ENCODE data around the gene AKR7A3.

DNA sequence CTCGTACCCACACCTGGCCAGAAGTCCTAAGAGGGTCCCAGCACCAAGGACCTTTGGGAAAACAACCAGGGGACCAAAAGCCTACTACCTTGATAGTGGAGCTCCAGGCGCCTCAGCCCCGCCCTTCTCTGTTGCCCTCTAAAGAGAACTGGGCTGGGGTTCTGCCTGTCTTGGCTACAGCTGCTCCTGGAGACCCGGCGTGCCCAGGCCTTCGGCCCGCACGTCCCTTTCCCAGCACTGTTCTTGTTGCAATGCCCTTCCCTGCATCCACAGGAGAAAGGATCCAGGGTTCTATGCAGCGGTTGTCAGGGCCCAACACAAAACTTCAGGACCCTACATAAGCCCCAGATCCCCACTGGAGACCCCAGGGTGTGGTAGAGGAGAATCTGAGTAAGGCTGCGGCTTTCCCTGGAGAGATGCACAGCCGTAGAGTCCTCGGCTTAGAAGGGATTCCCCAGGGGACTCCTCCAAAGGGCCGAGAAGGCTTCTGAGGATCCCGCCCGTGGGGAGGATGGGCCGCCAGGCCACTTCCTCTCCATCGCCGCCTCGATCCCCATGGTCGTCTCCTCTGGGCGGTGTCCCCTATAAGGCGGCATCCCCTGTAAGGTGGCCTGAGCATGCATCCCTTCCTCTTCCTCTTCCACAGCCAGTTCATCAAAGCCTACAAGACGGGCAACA, 35.6 kb upstream of the AKR7A3 start:
- TF ChIP-seq, protein P1, sequence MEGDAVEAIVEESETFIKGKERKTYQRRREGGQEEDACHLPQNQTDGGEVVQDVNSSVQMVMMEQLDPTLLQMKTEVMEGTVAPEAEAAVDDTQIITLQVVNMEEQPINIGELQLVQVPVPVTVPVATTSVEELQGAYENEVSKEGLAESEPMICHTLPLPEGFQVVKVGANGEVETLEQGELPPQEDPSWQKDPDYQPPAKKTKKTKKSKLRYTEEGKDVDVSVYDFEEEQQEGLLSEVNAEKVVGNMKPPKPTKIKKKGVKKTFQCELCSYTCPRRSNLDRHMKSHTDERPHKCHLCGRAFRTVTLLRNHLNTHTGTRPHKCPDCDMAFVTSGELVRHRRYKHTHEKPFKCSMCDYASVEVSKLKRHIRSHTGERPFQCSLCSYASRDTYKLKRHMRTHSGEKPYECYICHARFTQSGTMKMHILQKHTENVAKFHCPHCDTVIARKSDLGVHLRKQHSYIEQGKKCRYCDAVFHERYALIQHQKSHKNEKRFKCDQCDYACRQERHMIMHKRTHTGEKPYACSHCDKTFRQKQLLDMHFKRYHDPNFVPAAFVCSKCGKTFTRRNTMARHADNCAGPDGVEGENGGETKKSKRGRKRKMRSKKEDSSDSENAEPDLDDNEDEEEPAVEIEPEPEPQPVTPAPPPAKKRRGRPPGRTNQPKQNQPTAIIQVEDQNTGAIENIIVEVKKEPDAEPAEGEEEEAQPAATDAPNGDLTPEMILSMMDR (IDR thresholded peaks at IDR 0.05): no peak
- TF ChIP-seq SIN3A (IDR thresholded peaks at IDR 0.05; ENCODE audit: borderline replicate concordance, insufficient read depth, low read depth, low read length) (no peak), TCF7L2 (IDR thresholded peaks at IDR 0.05; ENCODE audit: low read depth, low read length) (no peak), POLR2AphosphoS5 (IDR thresholded peaks at IDR 0.05; ENCODE audit: low read depth, low read length) (no peak)
- TF ChIP-seq, protein P2, sequence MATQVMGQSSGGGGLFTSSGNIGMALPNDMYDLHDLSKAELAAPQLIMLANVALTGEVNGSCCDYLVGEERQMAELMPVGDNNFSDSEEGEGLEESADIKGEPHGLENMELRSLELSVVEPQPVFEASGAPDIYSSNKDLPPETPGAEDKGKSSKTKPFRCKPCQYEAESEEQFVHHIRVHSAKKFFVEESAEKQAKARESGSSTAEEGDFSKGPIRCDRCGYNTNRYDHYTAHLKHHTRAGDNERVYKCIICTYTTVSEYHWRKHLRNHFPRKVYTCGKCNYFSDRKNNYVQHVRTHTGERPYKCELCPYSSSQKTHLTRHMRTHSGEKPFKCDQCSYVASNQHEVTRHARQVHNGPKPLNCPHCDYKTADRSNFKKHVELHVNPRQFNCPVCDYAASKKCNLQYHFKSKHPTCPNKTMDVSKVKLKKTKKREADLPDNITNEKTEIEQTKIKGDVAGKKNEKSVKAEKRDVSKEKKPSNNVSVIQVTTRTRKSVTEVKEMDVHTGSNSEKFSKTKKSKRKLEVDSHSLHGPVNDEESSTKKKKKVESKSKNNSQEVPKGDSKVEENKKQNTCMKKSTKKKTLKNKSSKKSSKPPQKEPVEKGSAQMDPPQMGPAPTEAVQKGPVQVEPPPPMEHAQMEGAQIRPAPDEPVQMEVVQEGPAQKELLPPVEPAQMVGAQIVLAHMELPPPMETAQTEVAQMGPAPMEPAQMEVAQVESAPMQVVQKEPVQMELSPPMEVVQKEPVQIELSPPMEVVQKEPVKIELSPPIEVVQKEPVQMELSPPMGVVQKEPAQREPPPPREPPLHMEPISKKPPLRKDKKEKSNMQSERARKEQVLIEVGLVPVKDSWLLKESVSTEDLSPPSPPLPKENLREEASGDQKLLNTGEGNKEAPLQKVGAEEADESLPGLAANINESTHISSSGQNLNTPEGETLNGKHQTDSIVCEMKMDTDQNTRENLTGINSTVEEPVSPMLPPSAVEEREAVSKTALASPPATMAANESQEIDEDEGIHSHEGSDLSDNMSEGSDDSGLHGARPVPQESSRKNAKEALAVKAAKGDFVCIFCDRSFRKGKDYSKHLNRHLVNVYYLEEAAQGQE (IDR thresholded peaks at IDR 0.05; ENCODE audit: insufficient read depth in 1 of 2, low read depth in 2 of 2, low read length in 1 of 2): no peak
